Trophoblast cell (in vitro differentiated cells and primary cell): ENCODE results near the gene SLC20A1.

Experiments
- DNase-seq, 2 donors: peaks; one replicate each; pipeline ENCODE4 v3.0.0-alpha.2; 2016
- H2AFZ ChIP-seq: 2 replicates; pipeline ENCODE4 v1.6.1; 2013; ENCODE audit warnings: low read length, moderate library complexity, mild to moderate bottlenecking; ENCODE audit not compliant: insufficient read depth, poor library complexity
- H2AK5ac ChIP-seq: 2 replicates; pipeline ENCODE4 v1.6.1; 2013; ENCODE audit warnings: mild to moderate bottlenecking, low read length
- H2BK120ac ChIP-seq: 2 replicates; pipeline ENCODE4 v1.6.1; 2013; ENCODE audit warnings: low read length, mild to moderate bottlenecking, moderate library complexity; ENCODE audit not compliant: insufficient read depth, poor library complexity
- H2BK12ac ChIP-seq: 2 replicates; pipeline ENCODE4 v1.6.1; 2013; ENCODE audit warnings: mild to moderate bottlenecking, low read length, moderate library complexity
- H2BK5ac ChIP-seq: 2 replicates; pipeline ENCODE4 v1.6.1; 2013; ENCODE audit warnings: low read length, low read depth, moderate library complexity, mild to moderate bottlenecking; ENCODE audit not compliant: poor library complexity
- H3K14ac ChIP-seq: 2 replicates; pipeline ENCODE4 v1.6.1; 2013; ENCODE audit warnings: mild to moderate bottlenecking, low read length
- H3K18ac ChIP-seq: 2 replicates; pipeline ENCODE4 v1.6.1; 2013; ENCODE audit warnings: mild to moderate bottlenecking, low read length
- H3K23ac ChIP-seq: 2 replicates; pipeline ENCODE4 v1.6.1; 2013; ENCODE audit warnings: low read length
- H3K27ac ChIP-seq: 2 replicates; pipeline ENCODE4 v1.5.1; 2013; ENCODE audit warnings: low read depth, mild to moderate bottlenecking, inconsistent platforms, low read length, moderate library complexity
- H3K27me3 ChIP-seq: 2 replicates; pipeline ENCODE4 v1.6.1; 2013; ENCODE audit warnings: inconsistent platforms, mild to moderate bottlenecking, low read length, moderate library complexity; ENCODE audit not compliant: insufficient read depth
- H3K36me3 ChIP-seq, 2 experiments: 1 replicate in 1 of 2; 2 replicates in 1 of 2; pipeline ENCODE4 v1.6.1; 2013; ENCODE audit warnings: low read length in 2 of 2, mild to moderate bottlenecking in 2 of 2, moderate library complexity in 1 of 2; ENCODE audit not compliant: insufficient read depth in 2 of 2, control insufficient read depth in 1 of 2
- H3K4ac ChIP-seq: 2 replicates; pipeline ENCODE4 v1.6.1; 2013; ENCODE audit warnings: low read depth, mild to moderate bottlenecking, low read length, moderate library complexity
- H3K4me1 ChIP-seq, 2 experiments: 1 replicate in 1 of 2; 2 replicates in 1 of 2; pipeline ENCODE4 v1.6.1; 2013; ENCODE audit warnings: low read length in 2 of 2, mild to moderate bottlenecking in 2 of 2, moderate library complexity in 1 of 2; ENCODE audit not compliant: insufficient read depth in 2 of 2, control insufficient read depth in 1 of 2
- H3K4me2 ChIP-seq: 2 replicates; pipeline ENCODE4 v1.6.1; 2013; ENCODE audit warnings: inconsistent platforms, mild to moderate bottlenecking, low read length, moderate library complexity
- H3K4me3 ChIP-seq: 2 replicates; pipeline ENCODE4 v1.5.1; 2013; ENCODE audit warnings: mild to moderate bottlenecking, low read depth, low read length, inconsistent platforms
- H3K79me1 ChIP-seq: one replicate; pipeline ENCODE4 v1.6.1; 2013; ENCODE audit warnings: low read length
- H3K79me2 ChIP-seq: 2 replicates; pipeline ENCODE4 v1.6.1; 2013; ENCODE audit warnings: low read length, mild to moderate bottlenecking; ENCODE audit not compliant: control insufficient read depth, insufficient read depth, poor library complexity
- H3K9ac ChIP-seq: 2 replicates; pipeline ENCODE4 v1.6.1; 2013; ENCODE audit warnings: mild to moderate bottlenecking, low read length
- H3K9me3 ChIP-seq: 2 replicates; pipeline ENCODE4 v1.6.1; 2013; ENCODE audit warnings: low read depth, mild to moderate bottlenecking, control low read depth, inconsistent platforms, low read length; ENCODE audit not compliant: insufficient read depth
- H4K12ac ChIP-seq: 2 replicates; pipeline ENCODE4 v1.6.1; 2013; ENCODE audit warnings: low read depth, mild to moderate bottlenecking, low read length, moderate library complexity
- H4K8ac ChIP-seq: 2 replicates; pipeline ENCODE4 v1.6.1; 2013; ENCODE audit warnings: low read depth, mild to moderate bottlenecking, low read length, moderate library complexity
- H4K91ac ChIP-seq: one replicate; pipeline ENCODE4 v1.6.1; 2013; ENCODE audit warnings: low read depth, mild to moderate bottlenecking, low read length, moderate library complexity
- WGBS: extraction: QIAGEN DNeasy Blood & Tissue Kit; methylation state at CpG from one replicate; pipeline ENCODE4 v1.1.7; 2013; ENCODE audit warnings: missing lambda C conversion rate; ENCODE audit not compliant: insufficient read length, insufficient coverage; ENCODE audit errors: extremely low coverage; 5-methylcytosine and 5-hydroxymethylcytosine counted together

Gene SLC20A1

DNA sequence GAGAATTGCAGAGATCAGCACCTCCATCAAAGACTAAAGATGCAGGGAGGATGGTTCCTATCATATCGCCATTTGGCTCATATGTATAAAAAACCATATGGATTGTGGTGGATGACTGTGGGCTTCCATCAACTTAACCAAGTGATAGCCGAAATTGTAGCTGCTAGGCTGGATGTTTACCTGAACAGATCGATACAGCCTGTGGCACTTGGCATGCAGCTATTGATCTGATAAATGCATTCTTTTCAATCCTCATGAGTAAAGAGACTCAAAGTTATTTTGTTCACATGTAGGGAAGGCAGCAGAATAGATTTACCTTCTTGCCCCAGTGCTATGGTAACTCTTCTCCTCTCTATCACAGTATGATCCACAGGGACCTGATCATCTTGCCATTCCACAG lies 42.8 kb upstream of the SLC20A1 start:
- H3K4me3 ChIP-seq = no peak overlapping the region
- H3K14ac ChIP-seq = no peak overlapping the region
- H3K4me1 ChIP-seq = no peaks in the 10 kb centered on the region
- H3K9ac ChIP-seq = no peak overlapping the region
- H3K4ac ChIP-seq = no peak overlapping the region
- no peak for DNase-seq
- no peak overlapping the region for H4K91ac ChIP-seq
- H3K23ac ChIP-seq = no peak overlapping the region
- no peaks in the 10 kb centered on the region for H3K9me3 ChIP-seq
- H2AK5ac ChIP-seq = no peak overlapping the region
- no peak overlapping the region for H4K8ac ChIP-seq
- H3K27ac ChIP-seq = no peak overlapping the region
- H2BK5ac ChIP-seq = no peak overlapping the region
- H4K12ac ChIP-seq = no peak overlapping the region
- no peak overlapping the region for H3K4me2 ChIP-seq
- H3K27me3 ChIP-seq = no peaks in the 10 kb centered on the region
- H2BK12ac ChIP-seq = no peak overlapping the region
- H2BK120ac ChIP-seq = no peak overlapping the region
- no peaks in the 10 kb centered on the region for H3K79me2 ChIP-seq
- no CpG with 5 or more reads among the region's 3 CpGs for WGBS
- no peaks in the 10 kb centered on the region for H3K36me3 ChIP-seq
- H2AFZ ChIP-seq = no peak overlapping the region
- no peak overlapping the region for H3K18ac ChIP-seq
- no peaks in the 10 kb centered on the region for H3K79me1 ChIP-seq

DNA sequence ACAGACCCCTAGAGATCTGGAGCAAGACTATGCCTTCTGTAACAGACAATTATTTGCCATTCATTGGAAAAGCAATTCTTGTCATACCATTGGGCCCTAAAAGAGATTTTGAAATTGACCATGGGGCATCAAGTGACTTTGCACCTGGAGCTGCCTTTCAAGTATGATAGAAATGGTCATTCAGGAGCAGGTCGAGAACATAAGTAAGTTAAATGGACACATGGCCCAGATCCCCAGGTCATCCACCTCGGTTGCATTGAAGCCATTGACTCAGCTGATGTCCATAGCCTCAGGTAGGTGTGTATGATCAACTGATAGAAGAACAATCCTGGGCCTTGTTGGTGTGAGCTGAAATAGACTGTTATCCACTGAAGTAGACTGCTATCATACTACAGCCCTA lies 42.0 kb upstream of the SLC20A1 start:
- Histone ChIP-seq H2AK5ac (no peak overlapping the region), H3K27me3 (no peaks in the 10 kb centered on the region), H3K27ac (no peak overlapping the region), H4K12ac (no peak overlapping the region), H2AFZ (no peak overlapping the region), H3K79me2 (no peaks in the 10 kb centered on the region), H2BK120ac (no peak overlapping the region), H3K4ac (no peak overlapping the region), H3K36me3 (no peaks in the 10 kb centered on the region), H3K4me1 (no peaks in the 10 kb centered on the region), H3K14ac (no peak overlapping the region), H2BK12ac (no peak overlapping the region), H3K23ac (no peak overlapping the region), H2BK5ac (no peak overlapping the region), H3K9ac (no peak overlapping the region), H3K4me2 (no peak overlapping the region), H3K4me3 (no peak overlapping the region), H3K79me1 (no peaks in the 10 kb centered on the region), H4K8ac (no peak overlapping the region), H4K91ac (no peak overlapping the region), H3K18ac (no peak overlapping the region), H3K9me3 (no peaks in the 10 kb centered on the region)
- peak; percentile 59 to 79 for DNase-seq
- WGBS = no CpG with 5 or more reads among the region's 2 CpGs

- peak in 1 of 2 donors; percentile 75 for DNase-seq
- WGBS = no CpG with 5 or more reads among the region's 4 CpGs
Observed at GRCh38 chr2:112604952-112605351, 40.8 kb upstream of the SLC20A1 start.

GRCh38 chr2:112605926-112606325 lies 39.8 kb upstream of the SLC20A1 start:
- H3K23ac ChIP-seq = no peak overlapping the region
- H3K14ac ChIP-seq = no peak overlapping the region
- no peak overlapping the region for H4K91ac ChIP-seq
- no peak overlapping the region for H3K4me2 ChIP-seq
- no peaks in the 10 kb centered on the region for H3K79me2 ChIP-seq
- H3K36me3 ChIP-seq = no peaks in the 10 kb centered on the region
- DNase-seq = peak; percentile 45 to 77
- no peak overlapping the region for H2BK12ac ChIP-seq
- H3K27me3 ChIP-seq = no peaks in the 10 kb centered on the region
- no peak overlapping the region for H3K4me3 ChIP-seq
- no peaks in the 10 kb centered on the region for H3K9me3 ChIP-seq
- H3K4me1 ChIP-seq = no peaks in the 10 kb centered on the region
- H3K4ac ChIP-seq = no peak overlapping the region
- H2BK5ac ChIP-seq = no peak overlapping the region
- no peak overlapping the region for H4K8ac ChIP-seq
- WGBS = no CpG with 5 or more reads among the region's 5 CpGs
- no peak overlapping the region for H2BK120ac ChIP-seq
- H3K18ac ChIP-seq = no peak overlapping the region
- H3K27ac ChIP-seq = no peak overlapping the region
- H3K9ac ChIP-seq = peak overlapping the region; percentile 3
- H2AFZ ChIP-seq = no peak overlapping the region
- no peak overlapping the region for H4K12ac ChIP-seq
- H3K79me1 ChIP-seq = no peaks in the 10 kb centered on the region
- H2AK5ac ChIP-seq = no peak overlapping the region

More at GRCh38 chr2:112604952-112605351, 40.8 kb upstream of the SLC20A1 start:
- Histone ChIP-seq H3K18ac (no peak overlapping the region), H3K4ac (no peak overlapping the region), H2AFZ (no peak overlapping the region), H4K8ac (no peak overlapping the region), H4K91ac (no peak overlapping the region), H2BK5ac (no peak overlapping the region), H3K79me1 (no peaks in the 10 kb centered on the region), H3K14ac (no peak overlapping the region), H4K12ac (no peak overlapping the region), H3K9ac (no peak overlapping the region), H2BK120ac (no peak overlapping the region), H3K27ac (no peak overlapping the region), H3K36me3 (no peaks in the 10 kb centered on the region), H3K9me3 (no peaks in the 10 kb centered on the region), H3K4me3 (no peak overlapping the region), H3K23ac (no peak overlapping the region), H3K27me3 (no peaks in the 10 kb centered on the region), H2AK5ac (no peak overlapping the region), H3K79me2 (no peaks in the 10 kb centered on the region), H3K4me2 (no peak overlapping the region), H3K4me1 (no peaks in the 10 kb centered on the region), H2BK12ac (no peak overlapping the region)
